H9 (cell line): Measurements from ENCODE around the gene OOSP1. TPM values are rescaled to one million over a fixed set of nuclear protein-coding genes. Genes with fewer than 3 reads are reported as not detected.

Source experiments
- DNase-seq: peaks from one replicate; pipeline ENCODE4 v3.0.0-alpha.2; 2017
- H2AFZ ChIP-seq: one replicate; pipeline ENCODE4 v1.6.1; 2013; ENCODE audit warnings: mild to moderate bottlenecking, low read length, control low read depth, moderate library complexity
- H2AK5ac ChIP-seq: 2 replicates; pipeline ENCODE4 v1.6.1; 2013; ENCODE audit warnings: low read length, control low read depth, mixed read lengths; ENCODE audit not compliant: insufficient read length
- H2BK120ac ChIP-seq: one replicate; pipeline ENCODE4 v1.6.1; 2013; ENCODE audit warnings: low read depth, mild to moderate bottlenecking, low read length, control low read depth, inconsistent platforms; ENCODE audit not compliant: poor library complexity, severe bottlenecking
- H2BK12ac ChIP-seq: 2 replicates; pipeline ENCODE4 v1.6.1; 2013; ENCODE audit warnings: low read length, control low read depth, mixed read lengths, low read depth; ENCODE audit not compliant: insufficient read length
- H2BK15ac ChIP-seq: 2 replicates; pipeline ENCODE4 v1.6.1; 2013; ENCODE audit warnings: low read depth, low read length, control low read depth
- H2BK20ac ChIP-seq: one replicate; pipeline ENCODE4 v1.6.1; 2013; ENCODE audit warnings: low read depth, mild to moderate bottlenecking, low read length, control low read depth, inconsistent platforms; ENCODE audit not compliant: poor library complexity, severe bottlenecking
- H2BK5ac ChIP-seq: 2 replicates; pipeline ENCODE4 v1.6.1; 2013; ENCODE audit warnings: low read length, control low read depth, mixed read lengths; ENCODE audit not compliant: insufficient read length
- H3K14ac ChIP-seq: 2 replicates; pipeline ENCODE4 v1.6.1; 2013; ENCODE audit warnings: low read length, control low read depth; ENCODE audit not compliant: insufficient read depth
- H3K18ac ChIP-seq: 2 replicates; pipeline ENCODE4 v1.6.1; 2013; ENCODE audit warnings: low read depth, mild to moderate bottlenecking, mixed read lengths, low read length, control low read depth; ENCODE audit not compliant: insufficient read length
- H3K23ac ChIP-seq: 2 replicates; pipeline ENCODE4 v1.6.1; 2013; ENCODE audit warnings: low read length, control low read depth, mixed read lengths, low read depth; ENCODE audit not compliant: insufficient read length
- H3K23me2 ChIP-seq: 2 replicates; pipeline ENCODE4 v1.6.1; 2013; ENCODE audit warnings: low read depth, mild to moderate bottlenecking, mixed read lengths, low read length, control low read depth; ENCODE audit not compliant: insufficient read length, poor library complexity, severe bottlenecking
- H3K27ac ChIP-seq: 2 replicates; pipeline ENCODE4 v1.5.1; 2013; ENCODE audit warnings: low read length, control low read depth, mixed read lengths, low read depth; ENCODE audit not compliant: insufficient read length
- H3K27me3 ChIP-seq: 2 replicates; pipeline ENCODE4 v1.6.1; 2013; ENCODE audit warnings: low read length, control low read depth, inconsistent platforms; ENCODE audit not compliant: insufficient read depth
- H3K4ac ChIP-seq: 2 replicates; pipeline ENCODE4 v1.6.1; 2013; ENCODE audit warnings: low read depth, mild to moderate bottlenecking, control low read depth, inconsistent platforms, low read length, moderate library complexity
- H3K4me1 ChIP-seq: 2 replicates; pipeline ENCODE4 v1.6.1; 2013; ENCODE audit warnings: low read length, control low read depth, inconsistent platforms; ENCODE audit not compliant: insufficient read depth
- H3K4me2 ChIP-seq: 2 replicates; pipeline ENCODE4 v1.6.1; 2013; ENCODE audit warnings: low read length, control low read depth, mixed read lengths; ENCODE audit not compliant: insufficient read length, insufficient read depth
- H3K56ac ChIP-seq: 2 replicates; pipeline ENCODE4 v1.6.1; 2013; ENCODE audit warnings: low read depth, mild to moderate bottlenecking, mixed read lengths, low read length, control low read depth; ENCODE audit not compliant: insufficient read length
- H3K79me1 ChIP-seq: 2 replicates; pipeline ENCODE4 v1.6.1; 2013; ENCODE audit warnings: low read depth, mild to moderate bottlenecking, moderate library complexity, low read length, control low read depth, inconsistent platforms; ENCODE audit not compliant: insufficient read depth, poor library complexity, severe bottlenecking
- H3K79me2 ChIP-seq: 2 replicates; pipeline ENCODE4 v1.6.1; 2013; ENCODE audit warnings: low read length, control low read depth, inconsistent platforms; ENCODE audit not compliant: insufficient read depth
- H3K9ac ChIP-seq: 2 replicates; pipeline ENCODE4 v1.6.1; 2013; ENCODE audit warnings: low read length, control low read depth, mixed read lengths; ENCODE audit not compliant: insufficient read length; ENCODE audit errors: extremely low read depth
- H3K9me3 ChIP-seq: one replicate; pipeline ENCODE4 v1.6.1; 2013; ENCODE audit warnings: low read depth, low read length, inconsistent platforms; ENCODE audit not compliant: control insufficient read depth
- H3T11ph ChIP-seq: one replicate; pipeline ENCODE4 v1.6.1; 2013; ENCODE audit warnings: mild to moderate bottlenecking, low read length, control low read depth, inconsistent platforms
- H4K20me1 ChIP-seq: one replicate; pipeline ENCODE4 v1.6.1; 2013; ENCODE audit not compliant: control insufficient read depth, insufficient read length, insufficient read depth
- H4K5ac ChIP-seq: 2 replicates; pipeline ENCODE4 v1.6.1; 2013; ENCODE audit warnings: low read depth, mild to moderate bottlenecking, mixed read lengths, low read length, control low read depth; ENCODE audit not compliant: insufficient read length
- H4K8ac ChIP-seq: replicated peaks from 2 replicates; pipeline ENCODE4 v1.6.1; 2013; ENCODE audit warnings: low read length, control low read depth, mixed read lengths, low read depth; ENCODE audit not compliant: insufficient read length
- H4K91ac ChIP-seq: 2 replicates; pipeline ENCODE4 v1.6.1; 2013; ENCODE audit warnings: low read depth, mild to moderate bottlenecking, moderate library complexity, mixed read lengths, low read length, control low read depth; ENCODE audit not compliant: insufficient read length
- H3K27ac Mint-ChIP-seq, 3 experiments: 2 replicates in 2 of 3; 3 replicates in 1 of 3; pipeline ENCODE4 v1.8.0; 2020 to 2021; ENCODE audit warnings: mixed read lengths in 3 of 3, mild to moderate bottlenecking in 1 of 3, moderate library complexity in 1 of 3
- H3K27me3 Mint-ChIP-seq: 2 replicates; pipeline ENCODE4 v1.8.0; 2021; ENCODE audit warnings: low read depth, mild to moderate bottlenecking, moderate library complexity, mixed read lengths
- H3K36me3 Mint-ChIP-seq, 3 experiments: 2 replicates in 2 of 3; 3 replicates in 1 of 3; pipeline ENCODE4 v1.8.0; 2020 to 2021; ENCODE audit warnings: low read depth in 3 of 3, mixed read lengths in 3 of 3; ENCODE audit not compliant: insufficient read depth in 1 of 3
- H3K4me1 Mint-ChIP-seq, 2 experiments: 2 replicates each; pipeline ENCODE4 v1.8.0; 2020; ENCODE audit warnings: mixed read lengths in 2 of 2
- H3K4me3 Mint-ChIP-seq, 2 experiments: 2 replicates in 1 of 2; 3 replicates in 1 of 2; pipeline ENCODE4 v1.8.0; 2020 to 2021; ENCODE audit warnings: mild to moderate bottlenecking in 2 of 2, mixed read lengths in 2 of 2, moderate library complexity in 1 of 2
- H3K9me3 Mint-ChIP-seq, 2 experiments: 2 replicates in 1 of 2; 3 replicates in 1 of 2; pipeline ENCODE4 v1.8.0; 2020; ENCODE audit warnings: mild to moderate bottlenecking in 2 of 2, mixed read lengths in 2 of 2, moderate library complexity in 1 of 2
- CTCF ChIP-seq: fragments of 200-600 bp; sonication (generic); conservative IDR thresholded peaks from 3 replicates; pipeline ENCODE4 v1.8.0; 2021; ENCODE audit warnings: antibody characterized with exemption, mild to moderate bottlenecking
- WGBS: extraction: QIAGEN DNeasy Blood & Tissue Kit; methylation state at CpG from one replicate; pipeline ENCODE4 v1.1.7; 2013; ENCODE audit warnings: missing lambda C conversion rate, low lambda C conversion rate, mixed read lengths; ENCODE audit not compliant: insufficient read length; ENCODE audit errors: extremely low coverage; 5-methylcytosine and 5-hydroxymethylcytosine counted together
- total RNA-seq: library from RNA; stranded (reverse); gene quantifications from 2 replicates; pipeline ENCODE4 v1.2.1, GENCODE V29; 2021

Gene OOSP1
- total RNA-seq, 1 experiment from 2014 or later: not detected

GRCh38 chr11:59962107-59962482, 23.9 kb downstream of the OOSP1 start:
- Histone ChIP-seq H2BK15ac (no peak overlapping the region), H2AFZ (no peak overlapping the region), H3T11ph (no peak overlapping the region), H2BK20ac (no peak overlapping the region), H4K91ac (no peak overlapping the region), H3K79me2 (no peaks in the 10 kb centered on the region), H3K23ac (no peak overlapping the region), H3K18ac (no peak overlapping the region), H2BK5ac (no peak overlapping the region), H4K8ac (no peak overlapping the region), H3K23me2 (no peaks in the 10 kb centered on the region), H3K4me2 (no peak overlapping the region), H3K9me3 (no peaks in the 10 kb centered on the region), H3K9ac (no peak overlapping the region), H3K4me1 (peaks cover 4% of the 10 kb centered on the region; the same call in 1 of the 2 replicates), H3K4ac (no peak overlapping the region), H3K56ac (no peak overlapping the region), H3K27ac (no peak overlapping the region), H2BK120ac (no peak overlapping the region), H4K20me1 (no peaks in the 10 kb centered on the region), H3K79me1 (no peaks in the 10 kb centered on the region), H3K14ac (no peak overlapping the region), H2BK12ac (no peak overlapping the region), H2AK5ac (no peak overlapping the region), H4K5ac (no peak overlapping the region), H3K27me3 (no peaks in the 10 kb centered on the region)
- Mint-ChIP-seq H3K9me3 (no peaks in the 10 kb centered on the region), H3K4me3 (no peak overlapping the region), H3K4me1 (peaks cover 12 to 15% of the 10 kb centered on the region in 2 experiments), H3K36me3 (no peaks in the 10 kb centered on the region), H3K27ac (no peak overlapping the region), H3K27me3 (no peaks in the 10 kb centered on the region)
- no peak for DNase-seq
- WGBS: no CpG with 5 or more reads among the region's 2 CpGs
- TF ChIP-seq CTCF: no peak
